CD4-positive, alpha-beta memory T cell (primary cell): ENCODE measurements around the gene SUSD6. TPM values are rescaled to one million over a fixed set of nuclear protein-coding genes. Genes with fewer than 3 reads are reported as not detected.

ENCODE experiments used
- polyA plus RNA-seq, 2 donors: library from polyadenylated mRNA; unstranded; fragments of 300-500 nt; fragmentation: Illumina TruSeq; gene quantifications; one replicate each; pipeline ENCODE4 v1.2.3, GENCODE V29; 2021
- total RNA-seq, 2 experiments: library from RNA; stranded (reverse); gene quantifications; one replicate each; pipeline ENCODE4 v1.2.3, GENCODE V29; 2021

SUSD6 gene
- total and polyA plus RNA-seq, 4 experiments from 2014 or later: 4.8 to 62.0 (median 36.1) TPM

Other genes with a start within 250 kb of the SUSD6 start
- gene ERH, start 213.3 kb upstream of the SUSD6 start, total RNA-seq: 100 to 1,000 TPM; 118 to 135 TPM
- gene ERH, start 213.3 kb upstream of the SUSD6 start, polyA plus RNA-seq: 10 to 100 TPM; 44.6 to 63.6 TPM
- 10 to 100 TPM; 33.7 to 38.6 TPM for gene SLC39A9, start 212.9 kb upstream of the SUSD6 start, total RNA-seq
- 10 to 100 TPM; 17.9 to 18.6 TPM for gene SLC39A9, start 212.9 kb upstream of the SUSD6 start, polyA plus RNA-seq
- gene PLEKHD1, start 126.9 kb upstream of the SUSD6 start, total RNA-seq: under 1 TPM; 0.30 to 0.32 TPM
- gene PLEKHD1, start 126.9 kb upstream of the SUSD6 start, polyA plus RNA-seq: under 1 TPM in 1 of 2 donors, not detected in 1; 0.13 TPM
- not detected for gene CCDC177, start 36.7 kb upstream of the SUSD6 start, total RNA-seq
- not detected for gene CCDC177, start 36.7 kb upstream of the SUSD6 start, polyA plus RNA-seq
- 100 to 1,000 TPM; 946 to 964 TPM for gene SRSF5, start 155.5 kb downstream of the SUSD6 start, total RNA-seq
- 1,000 to 10,000 TPM in 1 of 2 donors, 100 to 1,000 TPM in 1; 920 to 1,159 TPM for gene SRSF5, start 155.5 kb downstream of the SUSD6 start, polyA plus RNA-seq
- gene SLC10A1, start 185.6 kb downstream of the SUSD6 start, total RNA-seq: not detected
- not detected for gene SLC10A1, start 185.6 kb downstream of the SUSD6 start, polyA plus RNA-seq